Spleen (tissue), 11 donors: ENCODE data around the gene SCRN1. TPM values are rescaled to one million over a fixed set of nuclear protein-coding genes. Genes with fewer than 3 reads are reported as not detected.

Experiments used
- DNase-seq: peaks from one replicate; pipeline ENCODE4 v3.0.0-alpha.2; 2020
- H3K27ac ChIP-seq, 8 donors: fragments of 200-600 bp; sonication (generic) in 7 of 8; 1 replicate in 4 of 8; 2 replicates in 4 of 8; pipeline versions ENCODE4 v1.5.0 to v1.8.0; 2016 to 2021; ENCODE audit warnings: inconsistent platforms in 4 of 8, mild to moderate bottlenecking in 4 of 8, moderate library complexity in 1 of 8
- H3K27me3 ChIP-seq, 7 donors: fragments of 200-600 bp; sonication (generic) in 6 of 7; replicated peaks in 1 of 7; 1 replicate in 4 of 7; 2 replicates in 3 of 7; pipeline versions ENCODE4 v1.5.0 to v1.8.0; 2016 to 2021; ENCODE audit warnings: inconsistent platforms in 3 of 7, mild to moderate bottlenecking in 1 of 7
- H3K36me3 ChIP-seq, 6 donors: fragments of 200-600 bp; sonication (generic) in 5 of 6; 1 replicate in 4 of 6; 2 replicates in 2 of 6; pipeline versions ENCODE4 v1.5.0 to v1.8.0; 2016 to 2021; ENCODE audit warnings: inconsistent platforms in 2 of 6
- H3K4me1 ChIP-seq, 6 donors: fragments of 200-600 bp; sonication (generic) in 5 of 6; 1 replicate in 3 of 6; 2 replicates in 3 of 6; pipeline versions ENCODE4 v1.5.0 to v1.8.0; 2016 to 2021; ENCODE audit warnings: inconsistent platforms in 3 of 6
- H3K4me3 ChIP-seq, 8 donors: fragments of 200-600 bp; sonication (generic) in 7 of 8; 1 replicate in 4 of 8; 2 replicates in 4 of 8; pipeline versions ENCODE4 v1.5.0 to v1.8.0; 2016 to 2021; ENCODE audit warnings: inconsistent platforms in 4 of 8, mild to moderate bottlenecking in 4 of 8, moderate library complexity in 2 of 8
- H3K9me3 ChIP-seq, 8 donors: fragments of 200-600 bp; sonication (generic) in 7 of 8; 1 replicate in 4 of 8; 2 replicates in 4 of 8; pipeline versions ENCODE4 v1.5.0 to v1.8.0; 2016 to 2021; ENCODE audit warnings: inconsistent platforms in 4 of 8
- POLR2A ChIP-seq, 3 donors: fragments of 450-650 bp; IDR thresholded peaks; one replicate each; pipeline ENCODE4 v1.5.1; 2017; ENCODE audit warnings: antibody characterized with exemption in 3 of 3, mild to moderate bottlenecking in 1 of 3
- POLR2AphosphoS5 ChIP-seq, 3 donors: sonication (generic); formaldehyde crosslinking; IDR thresholded peaks; one replicate each; pipeline ENCODE4 v1.5.1; 2017; ENCODE audit warnings: antibody characterized with exemption in 3 of 3
- WGBS, 5 donors: extraction: QIAGEN DNeasy Blood & Tissue Kit in 3 of 5; methylation state at CpG; one replicate each; pipeline versions ENCODE4 v1.1.5 to v1.1.7; 2013 to 2018; 5-methylcytosine and 5-hydroxymethylcytosine counted together
- intact Hi-C: fragments of 100-400 bp; cut with DNase I; formaldehyde crosslinking; loops from one replicate; pipeline ENCODE4 v1.15.0; 2023; ENCODE audit warnings: low total_unique reads
- polyA plus RNA-seq, 3 donors: library from polyadenylated mRNA; stranded (reverse); fragments of 200-250 nt; gene quantifications; one replicate each; pipeline ENCODE4 v1.2.1, GENCODE V29; 2013
- total RNA-seq, 7 donors: library from RNA; depleted of rRNA in 3 of 7; stranded (reverse); fragments of >200 nt in 3 of 7; fragmentation: NEBNext Ultra II Directional in 4 of 7; extraction: Animal tissue kit (Norgen Biotek cat#: 25700) in 4 of 7; gene quantifications; one replicate each; pipeline versions ENCODE4 v1.1.0 to v1.2.1, GENCODE V29; 2016 to 2021
- TF ChIP-seq, protein P1 (sequence below), 11 experiments: fragments of 200-600 bp in 7 of 11; fragments of 450-650 bp in 4 of 11; sonication (generic) in 4 of 11; IDR thresholded peaks in 8 of 11; conservative IDR thresholded peaks in 3 of 11; 1 replicate in 7 of 11; 2 replicates in 4 of 11; pipeline versions ENCODE4 v1.4.0 to v1.8.0; 2016 to 2021; ENCODE audit warnings: antibody characterized with exemption in 11 of 11, inconsistent platforms in 4 of 11, mild to moderate bottlenecking in 1 of 11
- donor health status: healthy with polysubstance abuse.
- donor health status: DM: no; HTN: no; CAD: no; lungs with moderate emphysema.
- donor health status: DM: no; HTN: no; CAD: no.
- donor health status: Bipolar disorder and iron deficiency.
- donor health status: healthy.
- donor health status: DM: no; HTN: no; CAD: no.
- donor health status: DM: yes; HTN: yes; CAD: no.

Gene SCRN1
- total and polyA plus RNA-seq, 10 donors: 5.4 to 27.8 (median 16.4) TPM

DNA sequence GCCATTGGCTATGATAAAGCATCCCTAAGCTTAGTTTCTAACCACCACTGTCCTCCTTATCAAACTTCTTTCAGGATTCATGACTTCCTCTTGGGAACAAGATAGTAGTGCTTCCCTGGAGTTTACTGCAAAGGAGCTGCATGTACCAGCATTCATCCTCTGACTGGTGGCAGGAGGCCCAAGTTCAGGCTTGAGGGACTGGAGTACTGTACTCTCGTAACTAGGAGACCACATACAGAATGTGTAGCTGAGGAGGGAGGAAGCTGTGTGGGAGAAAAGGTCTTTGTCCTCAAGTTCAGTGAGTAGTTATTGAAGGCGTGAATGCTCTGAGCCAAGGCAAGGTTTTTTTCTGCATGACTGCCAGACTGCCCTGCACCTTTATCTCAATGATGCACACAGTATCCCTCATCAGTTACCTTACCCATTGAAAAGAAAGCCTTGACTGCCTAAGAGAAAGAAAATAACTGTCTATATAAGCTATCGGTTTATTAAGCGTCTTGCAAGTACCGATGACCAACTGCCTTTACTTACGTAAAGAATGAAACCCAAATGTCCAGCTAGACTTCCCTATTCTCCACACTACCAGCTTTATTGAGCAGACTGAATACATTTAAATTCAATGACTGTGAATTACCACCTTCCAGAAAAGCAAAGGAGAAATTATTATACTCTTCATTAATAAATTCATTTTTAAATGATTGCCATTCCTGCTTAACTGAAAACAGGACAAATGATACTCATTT is 12.8 kb downstream of the SCRN1 start:
- no peaks in the 10 kb centered on the region for H3K27me3 ChIP-seq
- intact Hi-C loops: no loop called here
- no peak overlapping the region for H3K27ac ChIP-seq
- peaks cover 0 to 9% (median 4%) of the 10 kb centered on the region in 6 donors for H3K4me1 ChIP-seq
- WGBS, 5 donors: 71 to 88% (median 81%) methylated on average over 6 of the region's 6 CpGs
- no peaks in the 10 kb centered on the region for H3K9me3 ChIP-seq
- no peak overlapping the region for H3K4me3 ChIP-seq
- no peak for DNase-seq
- TF ChIP-seq POLR2AphosphoS5 (IDR thresholded peaks at IDR 0.05) (no peak), POLR2A (IDR thresholded peaks at IDR 0.05) (no peak)
- TF ChIP-seq, protein P1, sequence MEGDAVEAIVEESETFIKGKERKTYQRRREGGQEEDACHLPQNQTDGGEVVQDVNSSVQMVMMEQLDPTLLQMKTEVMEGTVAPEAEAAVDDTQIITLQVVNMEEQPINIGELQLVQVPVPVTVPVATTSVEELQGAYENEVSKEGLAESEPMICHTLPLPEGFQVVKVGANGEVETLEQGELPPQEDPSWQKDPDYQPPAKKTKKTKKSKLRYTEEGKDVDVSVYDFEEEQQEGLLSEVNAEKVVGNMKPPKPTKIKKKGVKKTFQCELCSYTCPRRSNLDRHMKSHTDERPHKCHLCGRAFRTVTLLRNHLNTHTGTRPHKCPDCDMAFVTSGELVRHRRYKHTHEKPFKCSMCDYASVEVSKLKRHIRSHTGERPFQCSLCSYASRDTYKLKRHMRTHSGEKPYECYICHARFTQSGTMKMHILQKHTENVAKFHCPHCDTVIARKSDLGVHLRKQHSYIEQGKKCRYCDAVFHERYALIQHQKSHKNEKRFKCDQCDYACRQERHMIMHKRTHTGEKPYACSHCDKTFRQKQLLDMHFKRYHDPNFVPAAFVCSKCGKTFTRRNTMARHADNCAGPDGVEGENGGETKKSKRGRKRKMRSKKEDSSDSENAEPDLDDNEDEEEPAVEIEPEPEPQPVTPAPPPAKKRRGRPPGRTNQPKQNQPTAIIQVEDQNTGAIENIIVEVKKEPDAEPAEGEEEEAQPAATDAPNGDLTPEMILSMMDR (IDR thresholded peaks at IDR 0.05 in 8 of 11, conservative IDR thresholded peaks at IDR 0.05 in 3 of 11): no peak
- no peaks in the 10 kb centered on the region for H3K36me3 ChIP-seq

DNA sequence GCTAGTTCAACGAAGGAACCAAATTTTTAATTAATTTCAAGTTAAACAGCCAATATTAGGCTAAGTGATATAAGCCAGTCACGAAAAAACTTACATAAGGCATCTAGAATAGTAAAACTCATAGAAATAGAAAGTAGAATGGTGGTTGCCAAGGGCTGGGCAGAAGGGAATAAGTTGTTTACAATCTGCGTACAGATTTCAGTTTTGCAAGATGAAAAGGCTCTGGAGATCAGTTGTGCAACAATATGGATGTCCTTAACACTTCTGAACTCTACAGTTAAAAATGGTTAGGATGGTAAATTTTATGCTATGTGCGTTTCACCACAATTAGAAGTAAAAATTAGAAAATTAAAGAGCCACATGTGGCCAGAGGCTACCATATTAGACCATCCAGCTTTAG is 13.3 kb downstream of the SCRN1 start:
- 75 to 85% (median 79%) methylated on average over 4 of the region's 4 CpGs for WGBS, 5 donors
- no peaks in the 10 kb centered on the region for H3K9me3 ChIP-seq
- TF ChIP-seq, protein P1 (IDR thresholded peaks at IDR 0.05 in 8 of 11, conservative IDR thresholded peaks at IDR 0.05 in 3 of 11): no peak
- TF ChIP-seq POLR2AphosphoS5 (IDR thresholded peaks at IDR 0.05) (no peak), POLR2A (IDR thresholded peaks at IDR 0.05) (no peak)
- H3K4me3 ChIP-seq: no peak overlapping the region
- intact Hi-C loops: no loop called here
- DNase-seq: no peak
- H3K27ac ChIP-seq: no peak overlapping the region
- H3K27me3 ChIP-seq: no peaks in the 10 kb centered on the region
- no peaks in the 10 kb centered on the region for H3K36me3 ChIP-seq
- H3K4me1 ChIP-seq: peaks cover 0 to 9% (median 4%) of the 10 kb centered on the region in 6 donors

DNA sequence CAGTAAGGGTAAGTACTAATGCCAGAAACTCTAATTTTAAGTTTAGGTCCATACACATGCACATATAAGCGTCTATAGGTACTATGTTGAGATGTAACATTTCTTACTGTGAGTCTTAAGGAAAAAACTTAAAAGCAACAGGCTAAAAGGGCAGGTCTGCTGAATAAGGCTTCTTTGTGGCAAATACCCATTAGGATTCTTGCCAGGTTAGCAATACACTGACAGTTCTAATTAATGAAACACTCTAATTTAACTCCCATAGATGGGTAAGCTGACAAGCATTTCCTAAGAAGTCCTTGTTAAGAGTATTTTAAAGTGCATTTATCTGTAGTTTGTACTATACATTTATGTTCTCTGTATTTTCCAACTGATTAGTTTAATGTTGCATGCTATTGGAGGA is 14.0 kb downstream of the SCRN1 start:
- no peaks in the 10 kb centered on the region for H3K27me3 ChIP-seq
- peaks cover 0 to 9% (median 4%) of the 10 kb centered on the region in 6 donors for H3K4me1 ChIP-seq
- H3K36me3 ChIP-seq: no peaks in the 10 kb centered on the region
- H3K9me3 ChIP-seq: no peaks in the 10 kb centered on the region
- TF ChIP-seq POLR2AphosphoS5 (IDR thresholded peaks at IDR 0.05): no peak
- TF ChIP-seq, protein P1 (IDR thresholded peaks at IDR 0.05 in 8 of 11, conservative IDR thresholded peaks at IDR 0.05 in 3 of 11): no peak
- no peak for TF ChIP-seq POLR2A (IDR thresholded peaks at IDR 0.05)
- H3K4me3 ChIP-seq: no peak overlapping the region
- intact Hi-C loops: no loop called here
- no peak for DNase-seq
- no peak overlapping the region for H3K27ac ChIP-seq
- 75 to 96% (median 89%) methylated on average over 1 of the region's 1 CpG for WGBS, 5 donors

DNA sequence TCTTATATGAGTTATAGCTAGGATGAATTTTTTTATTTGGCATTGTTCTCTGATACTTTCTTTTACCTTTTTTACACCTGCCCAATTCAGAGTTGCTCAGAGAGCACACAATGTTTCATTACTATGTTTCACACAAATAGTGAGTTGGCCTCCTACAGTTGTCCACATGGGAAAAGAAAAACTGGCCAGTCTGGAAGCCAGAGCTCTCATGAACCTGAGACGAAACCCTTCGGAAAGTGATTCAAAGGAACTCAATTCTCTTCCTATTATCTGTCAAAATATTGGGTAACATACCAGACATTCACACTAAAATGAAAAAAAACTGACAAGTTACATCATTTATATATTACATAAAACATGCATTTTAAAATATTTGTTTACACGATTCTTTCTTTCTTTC is 15.3 kb downstream of the SCRN1 start:
- intact Hi-C loops: no loop called here
- TF ChIP-seq, protein P1 (IDR thresholded peaks at IDR 0.05 in 8 of 11, conservative IDR thresholded peaks at IDR 0.05 in 3 of 11): no peak
- no peak for TF ChIP-seq POLR2A (IDR thresholded peaks at IDR 0.05)
- TF ChIP-seq POLR2AphosphoS5 (IDR thresholded peaks at IDR 0.05): no peak
- Histone ChIP-seq H3K27ac (no peak overlapping the region), H3K4me3 (no peak overlapping the region), H3K36me3 (no peaks in the 10 kb centered on the region), H3K27me3 (no peaks in the 10 kb centered on the region), H3K9me3 (no peaks in the 10 kb centered on the region), H3K4me1 (peaks cover 0 to 9% (median 4%) of the 10 kb centered on the region in 6 donors)
- WGBS, 5 donors: 55 to 87% (median 74%) methylated on average over 3 of the region's 3 CpGs
- no peak for DNase-seq
